Activated naive CD8-positive, alpha-beta T cell treated with anti-CD3 and anti-CD28 coated beads, Interleukin-2, amount 10 ng/mL, durations not matched to agents 7 days and 5 days (primary cell): ENCODE results near the gene CDHR4. TPM values are rescaled to one million over a fixed set of nuclear protein-coding genes. Genes with fewer than 3 reads are reported as not detected.

ENCODE experiments used
- ATAC-seq: fragments of 150-1000 bp; cut with Tn5 transposase; one replicate; pipeline ENCODE4 v1.10.0; 2021; ENCODE audit warnings: low read depth, moderate library complexity
- POLR2A ChIA-PET: fragments of 350-600 bp; sonication (Branson Sonifier 250); formaldehyde crosslinking; loops from one replicate; lab custom pipeline; 2021; ENCODE audit warnings: antibody characterized with exemption; lab: Charles Lee
- DNase-seq: peaks from one replicate; pipeline ENCODE4 v3.0.0; 2021
- H3K27ac Mint-ChIP-seq: one replicate; pipeline ENCODE4 v1.8.0; 2022; ENCODE audit warnings: mild to moderate bottlenecking, mixed read lengths
- H3K27me3 Mint-ChIP-seq: one replicate; pipeline ENCODE4 v1.8.0; 2022; ENCODE audit warnings: mild to moderate bottlenecking, moderate library complexity, mixed read lengths
- H3K36me3 Mint-ChIP-seq: one replicate; pipeline ENCODE4 v1.8.0; 2021; ENCODE audit warnings: mild to moderate bottlenecking, mixed read lengths
- H3K4me1 Mint-ChIP-seq: one replicate; pipeline ENCODE4 v1.8.0; 2021; ENCODE audit warnings: mixed read lengths
- H3K4me3 Mint-ChIP-seq: one replicate; pipeline ENCODE4 v1.8.0; 2022; ENCODE audit warnings: mild to moderate bottlenecking, moderate library complexity, mixed read lengths
- H3K9me3 Mint-ChIP-seq: one replicate; pipeline ENCODE4 v1.8.0; 2021; ENCODE audit warnings: mixed read lengths
- total RNA-seq, 2 experiments: library from RNA; stranded (reverse); gene quantifications; one replicate each; pipeline ENCODE4 v1.2.3, GENCODE V29; 2021

CDHR4 gene
- total RNA-seq, 2 experiments from 2014 or later: 0.22 TPM; not detected in 1

GRCh38 chr3:49794926-49795905 is 4.5 kb downstream of the CDHR4 start:
- no peak for ATAC-seq
- Mint-ChIP-seq H3K27me3 (peaks cover 12% of the 10 kb centered on the region), H3K27ac (no peak overlapping the region), H3K36me3 (no peaks in the 10 kb centered on the region), H3K9me3 (no peaks in the 10 kb centered on the region), H3K4me3 (no peak overlapping the region), H3K4me1 (peaks cover 1% of the 10 kb centered on the region)
- POLR2A ChIA-PET: no interaction called here
- DNase-seq: no peak

- POLR2A ChIA-PET: no interaction called here
- DNase-seq (no peak), ATAC-seq (no peak)
- Mint-ChIP-seq H3K4me1 (peaks cover 4% of the 10 kb centered on the region), H3K9me3 (no peaks in the 10 kb centered on the region), H3K27ac (no peak overlapping the region), H3K4me3 (no peak overlapping the region), H3K36me3 (no peaks in the 10 kb centered on the region), H3K27me3 (peaks cover 8% of the 10 kb centered on the region)
Observed at GRCh38 chr3:49794431-49794830, 5.2 kb downstream of the CDHR4 start.

- Mint-ChIP-seq H3K36me3 (no peaks in the 10 kb centered on the region), H3K4me3 (no peak overlapping the region), H3K27ac (no peak overlapping the region), H3K9me3 (no peaks in the 10 kb centered on the region), H3K4me1 (peaks cover 4% of the 10 kb centered on the region), H3K27me3 (peaks cover 8% of the 10 kb centered on the region)
- ATAC-seq: no peak
- POLR2A ChIA-PET: no interaction called here
- peak; percentile 22 for DNase-seq
Observed at GRCh38 chr3:49793486-49794085, 6.1 kb downstream of the CDHR4 start.

- Mint-ChIP-seq H3K9me3 (no peaks in the 10 kb centered on the region), H3K36me3 (no peaks in the 10 kb centered on the region), H3K4me3 (no peak overlapping the region), H3K4me1 (peaks cover 5% of the 10 kb centered on the region), H3K27ac (no peak overlapping the region), H3K27me3 (peaks cover 8% of the 10 kb centered on the region)
- no peak for DNase-seq
- POLR2A ChIA-PET: no interaction called here
- ATAC-seq: no peak
Observed at GRCh38 chr3:49792371-49793150, 7.1 kb downstream of the CDHR4 start.

- Mint-ChIP-seq H3K9me3 (no peaks in the 10 kb centered on the region), H3K4me1 (peaks cover 11% of the 10 kb centered on the region), H3K36me3 (no peaks in the 10 kb centered on the region), H3K4me3 (no peak overlapping the region), H3K27me3 (peaks cover 8% of the 10 kb centered on the region), H3K27ac (no peak overlapping the region)
- ATAC-seq: no peak
- peak; percentile 4 for DNase-seq
- POLR2A ChIA-PET: no interaction called here
Observed at GRCh38 chr3:49791571-49791970, 8.1 kb downstream of the CDHR4 start.

- Mint-ChIP-seq H3K4me3 (no peak overlapping the region), H3K27ac (no peak overlapping the region)
Observed at GRCh38 chr3:49790626-49791411, 8.9 kb downstream of the CDHR4 start.

GRCh38 chr3:49788056-49788455 is 11.6 kb downstream of the CDHR4 start:
- Mint-ChIP-seq H3K27ac (no peak overlapping the region), H3K4me3 (no peak overlapping the region), H3K4me1 (peaks cover 23% of the 10 kb centered on the region), H3K9me3 (no peaks in the 10 kb centered on the region), H3K27me3 (peaks cover 4% of the 10 kb centered on the region), H3K36me3 (peaks cover 3% of the 10 kb centered on the region)
- no peak for ATAC-seq
- DNase-seq: no peak
- POLR2A ChIA-PET: interaction anchor here (0.6 to 1.4 kb wide), 3 partner anchors 14 to 510 kb away, joined by 3 to 5 read pairs (median 3); no protein-coding TSS in a partner anchor

More at GRCh38 chr3:49790626-49791411, 8.9 kb downstream of the CDHR4 start:
- Mint-ChIP-seq H3K36me3 (no peaks in the 10 kb centered on the region), H3K27me3 (peaks cover 4% of the 10 kb centered on the region), H3K9me3 (no peaks in the 10 kb centered on the region), H3K4me1 (peaks cover 12% of the 10 kb centered on the region)
- ATAC-seq (no peak), DNase-seq (peak; percentile 23)
- POLR2A ChIA-PET: interaction anchor here (0.7 kb wide), 1 partner anchor 82 kb away, joined by 3 read pairs; no protein-coding TSS in a partner anchor

GRCh38 chr3:49787536-49787935 is 12.1 kb downstream of the CDHR4 start:
- POLR2A ChIA-PET: interaction anchor here (0.7 to 1.4 kb wide), 3 partner anchors 52 to 511 kb away, joined by 3 to 5 read pairs (median 3); no protein-coding TSS in a partner anchor
- H3K36me3 Mint-ChIP-seq: peaks cover 3% of the 10 kb centered on the region
- no peak for DNase-seq
- peaks cover 23% of the 10 kb centered on the region for H3K4me1 Mint-ChIP-seq
- H3K27me3 Mint-ChIP-seq: peaks cover 4% of the 10 kb centered on the region
- no peak overlapping the region for H3K4me3 Mint-ChIP-seq
- peak overlapping the region; percentile 90 for H3K27ac Mint-ChIP-seq
- ATAC-seq: no peak
- no peaks in the 10 kb centered on the region for H3K9me3 Mint-ChIP-seq

- H3K36me3 Mint-ChIP-seq: peaks cover 3% of the 10 kb centered on the region
- H3K9me3 Mint-ChIP-seq: no peaks in the 10 kb centered on the region
- peak overlapping the region; percentile 90 for H3K27ac Mint-ChIP-seq
- peaks cover 23% of the 10 kb centered on the region for H3K4me1 Mint-ChIP-seq
- H3K4me3 Mint-ChIP-seq: peak overlapping the region; percentile 91
- POLR2A ChIA-PET: interaction anchor here (1.2 to 1.4 kb wide), 2 partner anchors 52 to 64 kb away, joined by 3 to 5 read pairs; no protein-coding TSS in a partner anchor
- no peak for DNase-seq
- H3K27me3 Mint-ChIP-seq: peaks cover 4% of the 10 kb centered on the region
- ATAC-seq: no peak
Observed at GRCh38 chr3:49787182-49787464, 12.6 kb downstream of the CDHR4 start.

GRCh38 chr3:49786357-49787181 is 13.1 kb downstream of the CDHR4 start, which contains the start of gene IP6K1:
Gene IP6K1 (minus strand): TSS chr3:49786542. CDS start chr3:49748040, 38,502 bp downstream.
- peaks cover 4% of the 10 kb centered on the region for H3K27me3 Mint-ChIP-seq
- POLR2A ChIA-PET: interaction anchor here (0.9 to 1.4 kb wide), 7 partner anchors 16 to 463 kb away, joined by 3 to 13 read pairs (median 3); partner anchors contain the start of gene INKA1

GRCh38 chr3:49785565-49786356 is 13.9 kb downstream of the CDHR4 start:
- H3K4me3 Mint-ChIP-seq: peak overlapping the region; percentile 91
- peaks cover 7% of the 10 kb centered on the region for H3K36me3 Mint-ChIP-seq
- H3K27me3 Mint-ChIP-seq: peaks cover 2% of the 10 kb centered on the region
- peak overlapping the region; percentile 90 for H3K27ac Mint-ChIP-seq
- POLR2A ChIA-PET: interaction anchor here (0.9 to 1.3 kb wide), 5 partner anchors 17 to 462 kb away, joined by 3 to 13 read pairs (median 3); partner anchors contain the start of gene INKA1
- H3K4me1 Mint-ChIP-seq: peaks cover 28% of the 10 kb centered on the region
- DNase-seq (no peak), ATAC-seq (peak; percentile 46)
- no peaks in the 10 kb centered on the region for H3K9me3 Mint-ChIP-seq

More at GRCh38 chr3:49786357-49787181, 13.1 kb downstream of the CDHR4 start, which contains the start of gene IP6K1:
- peaks cover 23% of the 10 kb centered on the region for H3K4me1 Mint-ChIP-seq
- DNase-seq (peak; percentile 96), ATAC-seq (peak; percentile 99)
- peaks cover 3% of the 10 kb centered on the region for H3K36me3 Mint-ChIP-seq
- H3K4me3 Mint-ChIP-seq: peak within 1 kb of the TSS; percentile 91
- H3K9me3 Mint-ChIP-seq: no peaks in the 10 kb centered on the region
- H3K27ac Mint-ChIP-seq: peak within 1 kb of the TSS; percentile 90
